MCF 10A (cell line): ENCODE data around the gene TPMT. TPM values are rescaled to one million over a fixed set of nuclear protein-coding genes. Genes with fewer than 3 reads are reported as not detected.

ENCODE experiments used
- BruUV-seq: library from RNA; stranded (reverse); fragments of 400-500 nt; replicated peaks from 2 replicates; lab custom pipeline; 2021; lab: Mats Ljungman, UMichigan
- CTCF ChIA-PET: fragments of 300-600 bp; sonication (Branson Sonifier 250); formaldehyde crosslinking; extraction: SDS; loops from one replicate; lab custom pipeline; 2021; ENCODE audit warnings: antibody characterized with exemption, inconsistent platforms; lab: Yijun Ruan, JAX
- POLR2A ChIA-PET: fragments of 300-600, 350-650 bp; sonication (Branson Sonifier 250); formaldehyde crosslinking; extraction: SDS; loops from one replicate; lab custom pipeline; 2020; ENCODE audit warnings: antibody characterized with exemption, inconsistent platforms; lab: Yijun Ruan, JAX
- DNase-seq: peaks from one replicate; pipeline ENCODE4 v3.0.0-alpha.2; 2018; ENCODE audit not compliant: unreplicated experiment
- H3K27ac Mint-ChIP-seq: one replicate; pipeline ENCODE4 v1.8.0; 2022; ENCODE audit warnings: mild to moderate bottlenecking, low read depth, mixed read lengths; ENCODE audit not compliant: unreplicated experiment
- H3K27me3 Mint-ChIP-seq: one replicate; pipeline ENCODE4 v1.8.0; 2022; ENCODE audit warnings: mixed read lengths; ENCODE audit not compliant: insufficient read depth, unreplicated experiment
- H3K36me3 Mint-ChIP-seq: one replicate; pipeline ENCODE4 v1.8.0; 2022; ENCODE audit warnings: mild to moderate bottlenecking, moderate library complexity, mixed read lengths; ENCODE audit not compliant: insufficient read depth, unreplicated experiment
- H3K4me1 Mint-ChIP-seq: one replicate; pipeline ENCODE4 v1.8.0; 2022; ENCODE audit warnings: mixed read lengths; ENCODE audit not compliant: insufficient read depth, unreplicated experiment
- H3K4me3 Mint-ChIP-seq: one replicate; pipeline ENCODE4 v1.8.0; 2022; ENCODE audit warnings: mild to moderate bottlenecking, moderate library complexity, mixed read lengths; ENCODE audit not compliant: unreplicated experiment
- H3K9me3 Mint-ChIP-seq: one replicate; pipeline ENCODE4 v1.8.0; 2022; ENCODE audit warnings: mixed read lengths; ENCODE audit not compliant: unreplicated experiment
- intact Hi-C: fragments of 100-400 bp; cut with micrococcal nuclease; formaldehyde crosslinking; loops from 2 replicates; pipeline ENCODE4 v1.14.1; 2022
- total RNA-seq: library from RNA; stranded (reverse); gene quantifications from 2 replicates; pipeline ENCODE4 v1.2.3, GENCODE V29; 2022
- TF ChIP-seq, protein P1 (sequence below): fragments of 200-600 bp; IDR thresholded peaks from one replicate; pipeline ENCODE4 v1.8.0; 2022; ENCODE audit warnings: antibody characterized with exemption, mild to moderate bottlenecking; ENCODE audit not compliant: unreplicated experiment

The TPMT gene
- total RNA-seq, 1 experiment from 2014 or later: 8.7 TPM

DNA sequence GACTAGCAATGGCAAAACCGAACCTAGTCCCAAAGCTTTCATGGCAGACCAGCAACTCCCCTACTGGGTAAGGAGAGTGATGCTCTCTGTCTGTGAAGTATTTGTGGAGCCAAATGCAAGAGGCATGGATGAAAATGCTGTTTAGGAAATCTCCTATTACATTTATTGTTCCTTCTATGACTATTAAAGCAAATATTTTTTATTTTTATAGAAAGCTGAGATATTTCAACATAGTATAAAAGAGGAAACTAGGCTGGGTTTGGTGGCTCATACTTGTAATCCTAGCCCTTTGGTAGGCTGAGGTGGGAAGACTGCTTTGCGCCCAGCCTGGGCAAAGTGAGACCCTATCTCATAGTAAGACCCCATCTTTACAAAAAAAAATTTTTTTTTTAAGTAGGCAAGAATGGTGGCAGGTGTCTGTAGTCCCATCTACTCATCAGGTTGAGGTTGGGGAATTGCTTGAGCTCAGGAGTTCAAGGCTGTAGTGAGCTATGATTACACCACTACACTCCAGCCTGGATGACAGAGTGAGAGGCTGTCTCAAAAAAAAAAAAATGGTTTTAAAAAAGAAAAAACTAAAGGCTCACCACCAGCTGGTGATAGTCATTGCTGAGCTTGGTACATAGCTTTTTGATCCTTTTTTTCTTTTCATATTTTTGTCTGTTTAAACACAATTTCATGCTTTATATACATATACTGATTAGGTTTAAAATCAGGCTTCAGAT, 11.6 kb upstream of the TPMT start:
- H3K9me3 Mint-ChIP-seq: no peaks in the 10 kb centered on the region
- H3K4me3 Mint-ChIP-seq: no peak overlapping the region
- POLR2A ChIA-PET: interaction anchor here (1.1 to 1.9 kb wide), 2 partner anchors 10 to 20 kb away, joined by 3 to 10 read pairs; no protein-coding TSS in a partner anchor
- intact Hi-C loops: no loop called here
- TF ChIP-seq, protein P1, sequence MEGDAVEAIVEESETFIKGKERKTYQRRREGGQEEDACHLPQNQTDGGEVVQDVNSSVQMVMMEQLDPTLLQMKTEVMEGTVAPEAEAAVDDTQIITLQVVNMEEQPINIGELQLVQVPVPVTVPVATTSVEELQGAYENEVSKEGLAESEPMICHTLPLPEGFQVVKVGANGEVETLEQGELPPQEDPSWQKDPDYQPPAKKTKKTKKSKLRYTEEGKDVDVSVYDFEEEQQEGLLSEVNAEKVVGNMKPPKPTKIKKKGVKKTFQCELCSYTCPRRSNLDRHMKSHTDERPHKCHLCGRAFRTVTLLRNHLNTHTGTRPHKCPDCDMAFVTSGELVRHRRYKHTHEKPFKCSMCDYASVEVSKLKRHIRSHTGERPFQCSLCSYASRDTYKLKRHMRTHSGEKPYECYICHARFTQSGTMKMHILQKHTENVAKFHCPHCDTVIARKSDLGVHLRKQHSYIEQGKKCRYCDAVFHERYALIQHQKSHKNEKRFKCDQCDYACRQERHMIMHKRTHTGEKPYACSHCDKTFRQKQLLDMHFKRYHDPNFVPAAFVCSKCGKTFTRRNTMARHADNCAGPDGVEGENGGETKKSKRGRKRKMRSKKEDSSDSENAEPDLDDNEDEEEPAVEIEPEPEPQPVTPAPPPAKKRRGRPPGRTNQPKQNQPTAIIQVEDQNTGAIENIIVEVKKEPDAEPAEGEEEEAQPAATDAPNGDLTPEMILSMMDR: no peak
- H3K36me3 Mint-ChIP-seq: peaks cover 62% of the 10 kb centered on the region
- DNase-seq: peak; percentile 40
- peaks cover 5% of the 10 kb centered on the region for H3K4me1 Mint-ChIP-seq
- no peak overlapping the region for H3K27ac Mint-ChIP-seq
- no TSS peak for BruUV-seq
- H3K27me3 Mint-ChIP-seq: no peaks in the 10 kb centered on the region
- CTCF ChIA-PET: interaction anchor here (0.7 kb wide), 1 partner anchor 37 kb away, joined by 3 read pairs; no protein-coding TSS in a partner anchor

DNA sequence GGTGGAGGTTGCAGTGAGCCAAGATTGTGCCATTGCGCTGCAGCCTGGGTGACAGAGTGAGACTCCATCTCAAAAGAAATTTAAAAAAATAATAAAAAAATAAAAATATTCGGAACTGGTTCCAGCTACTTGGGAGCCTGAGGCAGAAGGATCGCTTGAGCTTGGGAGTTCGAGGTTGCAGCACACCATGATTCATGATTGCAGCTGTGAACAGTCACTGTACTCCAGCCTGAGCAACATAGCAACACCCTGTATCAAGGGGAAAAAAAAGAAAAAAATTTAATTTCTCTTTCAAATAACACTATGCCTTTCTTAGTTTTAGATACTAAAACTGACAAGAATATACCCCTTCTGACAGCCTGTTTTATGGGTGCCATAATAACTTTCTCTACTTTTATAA, 10.9 kb upstream of the TPMT start:
- TF ChIP-seq, protein P1: no peak
- ChIA-PET CTCF (interaction anchor here (0.6 to 0.7 kb wide), 2 partner anchors 38 to 1346 kb away, joined by 3 read pairs; no protein-coding TSS in a partner anchor), POLR2A (interaction anchor here (1.1 kb wide), 1 partner anchor 21 kb away, joined by 3 read pairs; no protein-coding TSS in a partner anchor)
- no TSS peak for BruUV-seq
- Mint-ChIP-seq H3K27ac (no peak overlapping the region), H3K36me3 (peaks cover 57% of the 10 kb centered on the region), H3K4me1 (peaks cover 11% of the 10 kb centered on the region), H3K27me3 (no peaks in the 10 kb centered on the region), H3K4me3 (no peak overlapping the region), H3K9me3 (no peaks in the 10 kb centered on the region)
- DNase-seq: peak; percentile 33
- intact Hi-C loops: no loop called here

DNA sequence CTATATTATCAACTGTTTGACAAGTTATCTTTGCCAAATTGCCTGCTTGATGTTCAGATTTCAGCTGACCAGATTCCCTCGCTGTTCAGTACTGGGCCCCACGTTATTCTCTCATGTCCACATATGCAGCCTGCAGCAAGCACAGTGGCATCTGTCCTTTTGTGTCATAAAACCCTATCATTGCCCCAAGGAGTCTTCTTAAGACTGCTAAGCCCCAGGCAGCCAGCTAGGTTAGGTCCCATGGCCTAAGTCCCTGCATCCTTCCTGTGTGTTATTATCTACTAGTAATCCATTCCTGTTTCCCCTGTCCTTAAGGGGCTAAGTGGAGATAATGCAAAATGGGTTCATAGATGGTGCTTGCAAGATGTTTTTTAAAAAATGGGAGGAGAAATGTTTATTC, 7.5 kb upstream of the TPMT start:
- H3K9me3 Mint-ChIP-seq: no peaks in the 10 kb centered on the region
- no peak overlapping the region for H3K27ac Mint-ChIP-seq
- H3K4me3 Mint-ChIP-seq: no peak overlapping the region
- no peak for DNase-seq
- TF ChIP-seq, protein P1: no peak
- BruUV-seq: no TSS peak
- H3K27me3 Mint-ChIP-seq: no peaks in the 10 kb centered on the region
- ChIA-PET CTCF (no interaction called here), POLR2A (interaction anchor here (0.5 to 2.7 kb wide), 5 partner anchors 9 to 471 kb away, joined by 3 to 13 read pairs (median 3); no protein-coding TSS in a partner anchor)
- peaks cover 11% of the 10 kb centered on the region for H3K4me1 Mint-ChIP-seq
- H3K36me3 Mint-ChIP-seq: peaks cover 34% of the 10 kb centered on the region
- intact Hi-C loops: no loop called here

DNA sequence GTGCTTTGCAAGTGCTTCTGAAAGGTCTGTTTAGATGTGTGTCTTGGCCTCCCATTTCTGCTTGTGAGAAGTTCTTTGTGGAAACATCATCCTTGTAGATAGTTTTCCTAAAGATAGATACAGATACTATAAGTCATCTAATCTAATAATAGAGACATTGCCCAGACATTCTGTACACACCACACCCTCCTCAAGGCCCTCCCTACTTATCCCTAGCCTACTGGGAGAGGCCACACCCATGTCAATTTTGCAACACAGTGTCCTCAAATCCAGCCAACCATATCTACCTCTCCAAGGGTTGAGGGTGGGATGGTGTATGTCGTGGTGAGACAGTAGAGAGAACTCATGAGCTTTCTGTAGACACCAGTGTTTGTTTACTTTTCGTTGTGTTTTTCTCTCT, 6.6 kb upstream of the TPMT start:
- ChIA-PET POLR2A (interaction anchor here (0.6 to 2.7 kb wide), 2 partner anchors 10 to 634 kb away, joined by 3 to 13 read pairs; no protein-coding TSS in a partner anchor), CTCF (no interaction called here)
- Mint-ChIP-seq H3K4me3 (no peak overlapping the region), H3K4me1 (peaks cover 11% of the 10 kb centered on the region), H3K9me3 (no peaks in the 10 kb centered on the region), H3K27me3 (no peaks in the 10 kb centered on the region), H3K36me3 (peaks cover 33% of the 10 kb centered on the region), H3K27ac (peak overlapping the region; percentile 57)
- DNase-seq: peak; percentile 21
- intact Hi-C loops: no loop called here
- TF ChIP-seq, protein P1: no peak
- no TSS peak for BruUV-seq
